HG03196 (cell line): ENCODE data around the gene RAVER1.

Experiments
- ATAC-seq: cut with Tn5 transposase; IDR thresholded peaks from one replicate; pipeline ENCODE4 v1.9.1; 2021; ENCODE audit not compliant: unreplicated experiment

RAVER1 gene

GRCh38 chr19:10318807-10319682, 14.3 kb downstream of the RAVER1 start:
- no peak for ATAC-seq

GRCh38 chr19:10317857-10318462, 15.4 kb downstream of the RAVER1 start:
- ATAC-seq: no peak

GRCh38 chr19:10317045-10317856, 16.1 kb downstream of the RAVER1 start:
- ATAC-seq: no peak

GRCh38 chr19:10316229-10317044, 16.9 kb downstream of the RAVER1 start:
- ATAC-seq: no peak

GRCh38 chr19:10315335-10316214, 17.8 kb downstream of the RAVER1 start, which contains the start of gene FDX2:
TSS of gene FDX2 (minus strand) at chr19:10316015. CDS start at chr19:10315996, 19 bp downstream.
- ATAC-seq: peak; percentile 57

GRCh38 chr19:10309423-10309822, 23.9 kb downstream of the RAVER1 start, which contains the start of gene ZGLP1:
TSS of gene ZGLP1 (minus strand) at chr19:10309815.
- ATAC-seq: no peak

- ATAC-seq: no peak
Measured at GRCh38 chr19:10306327-10306726, 27.0 kb downstream of the RAVER1 start.

- ATAC-seq: no peak
Measured at GRCh38 chr19:10305139-10305806, 28.1 kb downstream of the RAVER1 start.

- ATAC-seq: no peak
Measured at GRCh38 chr19:10299545-10300458, 33.5 kb downstream of the RAVER1 start.

- ATAC-seq: no peak
Measured at GRCh38 chr19:10295847-10296591, 37.3 kb downstream of the RAVER1 start.

- ATAC-seq: peak; percentile 40
Measured at GRCh38 chr19:10295305-10295846, 38.0 kb downstream of the RAVER1 start.

- no peak for ATAC-seq
Measured at GRCh38 chr19:10294368-10294697, 39.0 kb downstream of the RAVER1 start.

- no peak for ATAC-seq
Measured at GRCh38 chr19:10293637-10294367, 39.5 kb downstream of the RAVER1 start.

GRCh38 chr19:10292789-10293636, 40.3 kb downstream of the RAVER1 start:
- ATAC-seq: no peak

- no peak for ATAC-seq
Measured at GRCh38 chr19:10292206-10292788, 41.0 kb downstream of the RAVER1 start.
